ENCODE results near the gene TADA2B. TPM values are rescaled to one million over a fixed set of nuclear protein-coding genes. Genes with fewer than 3 reads are reported as not detected.

Gene TADA2B
- total and polyA plus RNA-seq, 4 donors, result 3.6 to 13.8 (median 12.6) TPM

- Histone ChIP-seq H3K9ac (ENCODE audit: low read depth in 1 of 2, low read length in 2 of 2) (no peak overlapping the region), H3K27ac (ENCODE audit: low read depth in 1 of 2, low read length in 2 of 2) (no peak overlapping the region), H3K4me3 (ENCODE audit: low read depth in 1 of 3, low read length in 3 of 3) (no peak overlapping the region), H3K36me3 (ENCODE audit: control insufficient read depth in 4 of 4, insufficient read depth in 3 of 4, low read depth in 1 of 4, low read length in 3 of 4) (peaks cover 8 to 40% (median 23%) of the 10 kb centered on the region in 4 donors), H3K4me1 (ENCODE audit: control insufficient read depth in 4 of 4, insufficient read depth in 4 of 4, low read length in 3 of 4) (peaks cover 3 to 16% (median 7%) of the 10 kb centered on the region in 4 donors), H3K9me3 (ENCODE audit: control insufficient read depth in 4 of 4, low read length in 3 of 4) (no peaks in the 10 kb centered on the region), H3K27me3 (ENCODE audit: control insufficient read depth in 4 of 4, insufficient read depth in 4 of 4, low read length in 3 of 4) (no peaks in the 10 kb centered on the region)
- no peak for DNase-seq (ENCODE audit: low spot score)
- TF ChIP-seq FOXA1 (IDR thresholded peaks at IDR 0.05) (no peak), RXRA (IDR thresholded peaks at IDR 0.05) (no peak)
- 97% methylated on average over 7 of the region's 7 CpGs for WGBS
These were observed 15.9 kb upstream of the TADA2B start for GRCh38 chr4:7027284-7027683.

GRCh38 chr4:7027913-7028312 lies 15.3 kb upstream of the TADA2B start:
- Histone ChIP-seq H3K4me1 (ENCODE audit: control insufficient read depth in 4 of 4, insufficient read depth in 4 of 4, low read length in 3 of 4) (peaks cover 3 to 16% (median 7%) of the 10 kb centered on the region in 4 donors), H3K9me3 (ENCODE audit: control insufficient read depth in 4 of 4, low read length in 3 of 4) (no peaks in the 10 kb centered on the region), H3K27me3 (ENCODE audit: control insufficient read depth in 4 of 4, insufficient read depth in 4 of 4, low read length in 3 of 4) (no peaks in the 10 kb centered on the region), H3K4me3 (ENCODE audit: low read depth in 1 of 3, low read length in 3 of 3) (no peak overlapping the region), H3K36me3 (ENCODE audit: control insufficient read depth in 4 of 4, insufficient read depth in 3 of 4, low read depth in 1 of 4, low read length in 3 of 4) (peaks cover 9 to 40% (median 23%) of the 10 kb centered on the region in 4 donors), H3K9ac (ENCODE audit: low read depth in 1 of 2, low read length in 2 of 2) (no peak overlapping the region), H3K27ac (ENCODE audit: low read depth in 1 of 2, low read length in 2 of 2) (no peak overlapping the region)
- 96% methylated on average over 5 of the region's 5 CpGs for WGBS
- TF ChIP-seq FOXA1 (IDR thresholded peaks at IDR 0.05) (no peak), RAD21 (IDR thresholded peaks at IDR 0.05) (no peak), NR2F2 (IDR thresholded peaks at IDR 0.05) (no peak), ATF3 (IDR thresholded peaks at IDR 0.05) (no peak), RXRA (IDR thresholded peaks at IDR 0.05) (no peak), TAF1 (conservative IDR thresholded peaks at IDR 0.05) (no peak), HNF4A (conservative IDR thresholded peaks at IDR 0.05) (no peak), JUND (IDR thresholded peaks at IDR 0.05) (no peak), EGR1 (IDR thresholded peaks at IDR 0.05; ENCODE audit: low read depth in 2 of 2) (no peak), FOXA2 (IDR thresholded peaks at IDR 0.05) (no peak), SP1 (IDR thresholded peaks at IDR 0.05) (no peak)
- TF ChIP-seq, protein P1, sequence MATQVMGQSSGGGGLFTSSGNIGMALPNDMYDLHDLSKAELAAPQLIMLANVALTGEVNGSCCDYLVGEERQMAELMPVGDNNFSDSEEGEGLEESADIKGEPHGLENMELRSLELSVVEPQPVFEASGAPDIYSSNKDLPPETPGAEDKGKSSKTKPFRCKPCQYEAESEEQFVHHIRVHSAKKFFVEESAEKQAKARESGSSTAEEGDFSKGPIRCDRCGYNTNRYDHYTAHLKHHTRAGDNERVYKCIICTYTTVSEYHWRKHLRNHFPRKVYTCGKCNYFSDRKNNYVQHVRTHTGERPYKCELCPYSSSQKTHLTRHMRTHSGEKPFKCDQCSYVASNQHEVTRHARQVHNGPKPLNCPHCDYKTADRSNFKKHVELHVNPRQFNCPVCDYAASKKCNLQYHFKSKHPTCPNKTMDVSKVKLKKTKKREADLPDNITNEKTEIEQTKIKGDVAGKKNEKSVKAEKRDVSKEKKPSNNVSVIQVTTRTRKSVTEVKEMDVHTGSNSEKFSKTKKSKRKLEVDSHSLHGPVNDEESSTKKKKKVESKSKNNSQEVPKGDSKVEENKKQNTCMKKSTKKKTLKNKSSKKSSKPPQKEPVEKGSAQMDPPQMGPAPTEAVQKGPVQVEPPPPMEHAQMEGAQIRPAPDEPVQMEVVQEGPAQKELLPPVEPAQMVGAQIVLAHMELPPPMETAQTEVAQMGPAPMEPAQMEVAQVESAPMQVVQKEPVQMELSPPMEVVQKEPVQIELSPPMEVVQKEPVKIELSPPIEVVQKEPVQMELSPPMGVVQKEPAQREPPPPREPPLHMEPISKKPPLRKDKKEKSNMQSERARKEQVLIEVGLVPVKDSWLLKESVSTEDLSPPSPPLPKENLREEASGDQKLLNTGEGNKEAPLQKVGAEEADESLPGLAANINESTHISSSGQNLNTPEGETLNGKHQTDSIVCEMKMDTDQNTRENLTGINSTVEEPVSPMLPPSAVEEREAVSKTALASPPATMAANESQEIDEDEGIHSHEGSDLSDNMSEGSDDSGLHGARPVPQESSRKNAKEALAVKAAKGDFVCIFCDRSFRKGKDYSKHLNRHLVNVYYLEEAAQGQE (IDR thresholded peaks at IDR 0.05), result no peak
- no peak for DNase-seq (ENCODE audit: low spot score)

DNA sequence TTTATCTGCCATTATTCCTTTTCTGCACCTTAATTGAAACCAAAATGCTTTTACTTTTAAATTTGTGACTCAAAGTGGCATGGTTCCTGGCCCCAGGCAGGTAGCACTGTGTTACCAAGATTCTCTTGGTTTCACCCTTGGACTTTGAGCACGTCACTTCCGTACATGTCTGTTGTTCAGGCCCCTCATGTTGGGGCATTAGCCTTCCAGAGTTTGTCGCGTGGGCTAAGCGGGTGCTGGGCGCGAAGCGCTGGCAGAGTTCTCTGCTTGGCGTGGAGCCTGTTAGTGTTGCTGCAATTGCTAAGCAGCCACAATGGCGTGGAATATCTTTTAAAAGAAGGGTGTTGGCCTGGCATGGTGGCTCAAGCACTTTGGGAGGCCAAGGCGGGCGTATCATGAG lies 14.0 kb upstream of the TADA2B start:
- Histone ChIP-seq H3K9me3 (ENCODE audit: control insufficient read depth in 4 of 4, low read length in 3 of 4) (no peaks in the 10 kb centered on the region), H3K9ac (ENCODE audit: low read depth in 1 of 2, low read length in 2 of 2) (no peak overlapping the region), H3K36me3 (ENCODE audit: control insufficient read depth in 4 of 4, insufficient read depth in 3 of 4, low read depth in 1 of 4, low read length in 3 of 4) (peaks cover 8 to 36% (median 20%) of the 10 kb centered on the region in 4 donors), H3K27me3 (ENCODE audit: control insufficient read depth in 4 of 4, insufficient read depth in 4 of 4, low read length in 3 of 4) (no peaks in the 10 kb centered on the region), H3K27ac (ENCODE audit: low read depth in 1 of 2, low read length in 2 of 2) (peak overlapping the region; percentile 85 to 86), H3K4me1 (ENCODE audit: control insufficient read depth in 4 of 4, insufficient read depth in 4 of 4, low read length in 3 of 4) (peaks cover 5 to 20% (median 9%) of the 10 kb centered on the region in 4 donors), H3K4me3 (ENCODE audit: low read depth in 1 of 3, low read length in 3 of 3) (no peak overlapping the region)
- no peak for DNase-seq (ENCODE audit: low spot score)
- 42% methylated on average over 12 of the region's 12 CpGs for WGBS
- no peak for TF ChIP-seq TAF1 (conservative IDR thresholded peaks at IDR 0.05)
- TF ChIP-seq RAD21 (IDR thresholded peaks at IDR 0.05), result peak; percentile 41 to 42
- no peak for TF ChIP-seq NR2F2 (IDR thresholded peaks at IDR 0.05)
- peak in 1 of 2 donors; percentile 66 for TF ChIP-seq JUND (IDR thresholded peaks at IDR 0.05)
- peak in 1 of 2 donors; percentile 68 for TF ChIP-seq EGR1 (IDR thresholded peaks at IDR 0.05; ENCODE audit: low read depth in 2 of 2)
- TF ChIP-seq HNF4G (IDR thresholded peaks at IDR 0.05), result peak; percentile 72
- TF ChIP-seq YY1 (IDR thresholded peaks at IDR 0.05), result peak; percentile 84
- peak; percentile 92 to 94 for TF ChIP-seq HNF4A (conservative IDR thresholded peaks at IDR 0.05)
- TF ChIP-seq FOXA1 (IDR thresholded peaks at IDR 0.05), result peak; percentile 62
- TF ChIP-seq FOXA2 (IDR thresholded peaks at IDR 0.05), result peak; percentile 24
- TF ChIP-seq ZBTB33 (IDR thresholded peaks at IDR 0.05), result no peak
- peak in 1 of 2 donors; percentile 83 for TF ChIP-seq GABPA (IDR thresholded peaks at IDR 0.05 in 1 of 2, conservative IDR thresholded peaks at IDR 0.05 in 1 of 2)
- TF ChIP-seq, protein P1 (IDR thresholded peaks at IDR 0.05), result peak; percentile 47
- peak; percentile 84 for TF ChIP-seq SP1 (IDR thresholded peaks at IDR 0.05)
